HG02610 (cell line): ENCODE results near the gene MIOX.

Experiments
- ATAC-seq: cut with Tn5 transposase; IDR thresholded peaks from one replicate; pipeline ENCODE4 v1.9.1; 2021; ENCODE audit warnings: mild to moderate bottlenecking, moderate library complexity; ENCODE audit not compliant: unreplicated experiment

The MIOX gene

GRCh38 chr22:50486561-50487289, at the start of gene MIOX:
MIOX (plus strand) TSS chr22:50486859; CDS start chr22:50486898, 39 bp downstream.
- no peak for ATAC-seq

- ATAC-seq = no peak
These were observed 49.0 kb upstream of the MIOX start for GRCh38 chr22:50437511-50438304.

- ATAC-seq = no peak
These were observed 48.1 kb upstream of the MIOX start for GRCh38 chr22:50438305-50439275.

- ATAC-seq = no peak
These were observed 47.3 kb upstream of the MIOX start for GRCh38 chr22:50439314-50439870.

- no peak for ATAC-seq
These were observed 46.8 kb upstream of the MIOX start for GRCh38 chr22:50439871-50440331.

- no peak for ATAC-seq
These were observed 46.0 kb upstream of the MIOX start for GRCh38 chr22:50440544-50441249.

- ATAC-seq = no peak
These were observed 45.1 kb upstream of the MIOX start for GRCh38 chr22:50441428-50441993.

GRCh38 chr22:50443197-50443596, 43.5 kb upstream of the MIOX start:
- ATAC-seq = no peak

- ATAC-seq = no peak
These were observed 42.6 kb upstream of the MIOX start for GRCh38 chr22:50443801-50444625.

- ATAC-seq = no peak
These were observed 42.0 kb upstream of the MIOX start for GRCh38 chr22:50444663-50445062.

- no peak for ATAC-seq
These were observed 41.4 kb upstream of the MIOX start for GRCh38 chr22:50445071-50445879.

- no peak for ATAC-seq
These were observed 40.6 kb upstream of the MIOX start for GRCh38 chr22:50445880-50446707.

- ATAC-seq = no peak
These were observed 39.7 kb upstream of the MIOX start for GRCh38 chr22:50446708-50447575.

- ATAC-seq = no peak
These were observed 38.8 kb upstream of the MIOX start for GRCh38 chr22:50447576-50448551.

- ATAC-seq = no peak
These were observed 34.0 kb upstream of the MIOX start for GRCh38 chr22:50452649-50453048.
